ENCODE measurements around the gene SPRING1. TPM values are rescaled to one million over a fixed set of nuclear protein-coding genes. Genes with fewer than 3 reads are reported as not detected.

Gene SPRING1
- total RNA-seq, 2 donors from 2014 or later: 55.5 to 62.1 TPM

DNA sequence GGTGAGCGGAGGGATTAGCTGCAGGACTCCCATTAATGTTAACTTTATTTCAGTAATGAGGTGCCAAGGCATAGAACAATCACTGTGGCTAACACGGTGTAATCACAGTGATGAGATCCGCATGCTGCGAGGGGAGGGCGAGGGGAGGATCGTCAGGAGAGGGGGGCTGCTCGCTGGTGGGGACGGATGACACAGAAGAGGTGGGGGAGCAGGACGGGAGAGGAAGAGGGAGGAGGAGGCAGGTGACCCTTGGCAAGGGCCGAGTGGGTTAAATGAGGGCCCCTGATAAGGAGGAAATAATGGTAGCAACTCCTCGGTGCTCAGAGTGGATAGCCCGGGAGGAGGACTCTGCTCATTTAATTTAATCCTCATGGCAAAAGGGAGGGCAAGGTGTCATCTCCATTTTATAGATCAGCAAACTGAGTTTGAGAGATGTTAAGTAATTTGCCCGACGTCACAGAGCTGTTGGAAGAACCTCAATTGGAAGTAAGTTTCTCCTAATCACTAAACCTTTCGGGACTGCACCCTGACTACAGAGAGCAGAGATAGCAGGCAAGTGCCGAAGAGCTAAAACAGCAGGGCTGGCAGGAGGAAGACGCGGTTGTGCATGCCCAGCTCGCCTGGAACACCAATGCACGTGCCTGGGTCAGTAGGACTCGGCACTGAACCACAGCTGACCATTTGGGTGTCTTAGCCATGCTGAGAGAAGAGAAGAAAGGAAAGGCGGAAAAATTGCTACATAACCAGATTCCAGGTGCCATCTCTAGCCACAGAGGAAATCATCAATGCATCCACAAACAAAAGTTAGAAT, 43.0 kb downstream of the SPRING1 start:
- TF ChIP-seq, protein P1, sequence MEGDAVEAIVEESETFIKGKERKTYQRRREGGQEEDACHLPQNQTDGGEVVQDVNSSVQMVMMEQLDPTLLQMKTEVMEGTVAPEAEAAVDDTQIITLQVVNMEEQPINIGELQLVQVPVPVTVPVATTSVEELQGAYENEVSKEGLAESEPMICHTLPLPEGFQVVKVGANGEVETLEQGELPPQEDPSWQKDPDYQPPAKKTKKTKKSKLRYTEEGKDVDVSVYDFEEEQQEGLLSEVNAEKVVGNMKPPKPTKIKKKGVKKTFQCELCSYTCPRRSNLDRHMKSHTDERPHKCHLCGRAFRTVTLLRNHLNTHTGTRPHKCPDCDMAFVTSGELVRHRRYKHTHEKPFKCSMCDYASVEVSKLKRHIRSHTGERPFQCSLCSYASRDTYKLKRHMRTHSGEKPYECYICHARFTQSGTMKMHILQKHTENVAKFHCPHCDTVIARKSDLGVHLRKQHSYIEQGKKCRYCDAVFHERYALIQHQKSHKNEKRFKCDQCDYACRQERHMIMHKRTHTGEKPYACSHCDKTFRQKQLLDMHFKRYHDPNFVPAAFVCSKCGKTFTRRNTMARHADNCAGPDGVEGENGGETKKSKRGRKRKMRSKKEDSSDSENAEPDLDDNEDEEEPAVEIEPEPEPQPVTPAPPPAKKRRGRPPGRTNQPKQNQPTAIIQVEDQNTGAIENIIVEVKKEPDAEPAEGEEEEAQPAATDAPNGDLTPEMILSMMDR (IDR thresholded peaks at IDR 0.05): no peak
- Histone ChIP-seq H3K9ac (ENCODE audit: low read depth in 2 of 2, low read length in 2 of 2) (no peak overlapping the region), H3K36me3 (no peaks in the 10 kb centered on the region), H3K27me3 (no peaks in the 10 kb centered on the region), H3K4me3 (no peak overlapping the region), H3K4me1 (peaks cover 7% of the 10 kb centered on the region), H3K27ac (no peak overlapping the region), H3K9me3 (no peaks in the 10 kb centered on the region)
- intact Hi-C loops (cut with DNase I): no loop called here
- DNase-seq: no peak

DNA sequence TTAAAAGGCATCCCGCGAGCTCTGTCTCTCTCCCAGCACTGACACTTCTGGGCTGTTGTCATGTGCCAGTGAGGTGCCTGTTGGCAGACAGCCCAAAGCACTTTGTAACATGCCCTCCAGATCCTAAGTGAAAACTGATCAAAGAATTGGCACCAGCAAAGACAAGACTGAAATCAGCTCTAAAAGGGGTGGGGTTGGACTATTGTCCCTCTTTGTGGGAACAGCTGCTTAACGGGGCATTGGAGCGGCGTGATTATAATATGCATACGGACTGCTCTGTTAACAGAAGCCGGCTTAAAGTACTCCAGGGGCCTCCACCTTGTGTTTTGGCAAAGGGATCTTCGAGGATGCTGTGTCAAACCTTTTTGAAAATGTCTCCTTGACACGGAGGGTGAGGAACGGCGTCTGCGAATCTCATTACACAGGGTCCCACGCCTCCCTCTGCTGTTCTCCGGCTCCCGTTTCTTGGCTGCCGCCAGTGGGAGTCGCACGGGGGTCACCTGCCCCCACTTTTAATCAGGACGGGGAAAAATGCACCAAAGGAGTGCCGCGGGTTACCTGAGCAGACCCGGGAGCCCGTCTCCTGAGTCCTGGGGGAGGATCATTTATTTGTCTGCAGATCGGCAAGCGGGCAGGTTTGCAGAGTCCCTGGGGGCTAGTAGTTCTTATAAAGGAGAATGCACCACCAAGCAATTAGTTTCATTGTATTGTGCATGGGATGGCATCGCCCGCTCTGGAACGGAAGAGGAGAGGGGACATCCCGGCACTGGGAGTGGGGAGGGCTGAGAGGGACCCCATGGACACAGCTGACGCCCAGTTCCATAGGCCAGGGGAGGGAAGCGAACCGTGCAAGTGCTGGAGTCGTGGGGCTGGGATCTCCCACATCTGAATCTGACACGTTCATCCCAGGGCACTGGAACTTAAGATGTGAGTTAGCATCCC, 44.3 kb downstream of the SPRING1 start:
- H3K9me3 ChIP-seq: no peaks in the 10 kb centered on the region
- no peaks in the 10 kb centered on the region for H3K36me3 ChIP-seq
- H3K27ac ChIP-seq: no peak overlapping the region
- TF ChIP-seq, protein P1 (IDR thresholded peaks at IDR 0.05): no peak
- H3K4me3 ChIP-seq: no peak overlapping the region
- peak; percentile 68 for DNase-seq
- no peaks in the 10 kb centered on the region for H3K27me3 ChIP-seq
- peaks cover 7% of the 10 kb centered on the region for H3K4me1 ChIP-seq
- intact Hi-C loops (cut with DNase I): no loop called here
- H3K9ac ChIP-seq (ENCODE audit: low read depth in 2 of 2, low read length in 2 of 2): peak overlapping the region in 1 of 2 donors; percentile 19

DNA sequence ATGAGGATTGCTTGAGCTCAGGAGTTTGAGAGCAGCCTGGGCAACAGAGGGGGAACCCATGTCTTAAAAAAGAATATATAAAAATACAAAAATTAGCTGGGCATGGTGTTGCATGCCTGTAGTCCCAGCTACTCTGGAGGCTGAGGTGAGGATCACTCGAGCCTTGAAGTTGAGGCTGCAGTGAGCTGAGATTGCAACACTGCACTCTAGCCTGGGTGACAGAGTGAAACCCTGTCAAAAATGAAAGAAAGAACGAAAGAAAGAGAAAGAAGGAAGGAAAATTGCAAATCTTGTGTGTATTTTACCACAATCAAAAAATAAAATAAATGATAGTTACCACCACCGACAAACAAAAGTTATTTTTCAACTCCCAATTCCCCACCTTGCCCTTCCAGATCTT, 45.3 kb downstream of the SPRING1 start:
- no peaks in the 10 kb centered on the region for H3K27me3 ChIP-seq
- H3K4me1 ChIP-seq: peaks cover 7% of the 10 kb centered on the region
- TF ChIP-seq, protein P1 (IDR thresholded peaks at IDR 0.05): no peak
- intact Hi-C loops (cut with DNase I): no loop called here
- H3K9ac ChIP-seq (ENCODE audit: low read depth in 2 of 2, low read length in 2 of 2): no peak overlapping the region
- no peaks in the 10 kb centered on the region for H3K36me3 ChIP-seq
- no peak overlapping the region for H3K4me3 ChIP-seq
- no peak overlapping the region for H3K27ac ChIP-seq
- no peaks in the 10 kb centered on the region for H3K9me3 ChIP-seq
- no peak for DNase-seq

DNA sequence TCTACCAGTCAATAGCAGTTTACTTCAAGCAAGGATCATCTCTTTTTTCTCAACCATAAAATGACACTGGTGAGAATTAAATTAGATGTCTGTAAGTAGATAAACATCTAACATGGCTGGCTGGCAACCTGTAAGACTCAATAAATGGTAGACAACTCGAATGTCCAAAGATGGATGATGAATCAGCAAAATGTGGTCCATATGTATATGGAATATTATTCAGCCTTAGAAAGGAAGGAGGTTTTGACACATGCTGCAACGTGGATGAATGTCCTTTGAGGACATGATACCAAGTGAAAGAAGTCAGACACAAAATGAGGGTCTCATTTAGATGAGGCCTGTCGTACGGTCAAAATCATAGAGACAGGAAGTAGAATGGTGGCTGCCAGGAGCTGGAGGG, 46.2 kb downstream of the SPRING1 start:
- Histone ChIP-seq H3K36me3 (no peaks in the 10 kb centered on the region), H3K4me1 (peaks cover 7% of the 10 kb centered on the region), H3K9me3 (no peaks in the 10 kb centered on the region), H3K9ac (ENCODE audit: low read depth in 2 of 2, low read length in 2 of 2) (no peak overlapping the region), H3K4me3 (no peak overlapping the region), H3K27me3 (no peaks in the 10 kb centered on the region), H3K27ac (no peak overlapping the region)
- TF ChIP-seq, protein P1 (IDR thresholded peaks at IDR 0.05): no peak
- DNase-seq: no peak
- intact Hi-C loops (cut with DNase I): no loop called here

DNA sequence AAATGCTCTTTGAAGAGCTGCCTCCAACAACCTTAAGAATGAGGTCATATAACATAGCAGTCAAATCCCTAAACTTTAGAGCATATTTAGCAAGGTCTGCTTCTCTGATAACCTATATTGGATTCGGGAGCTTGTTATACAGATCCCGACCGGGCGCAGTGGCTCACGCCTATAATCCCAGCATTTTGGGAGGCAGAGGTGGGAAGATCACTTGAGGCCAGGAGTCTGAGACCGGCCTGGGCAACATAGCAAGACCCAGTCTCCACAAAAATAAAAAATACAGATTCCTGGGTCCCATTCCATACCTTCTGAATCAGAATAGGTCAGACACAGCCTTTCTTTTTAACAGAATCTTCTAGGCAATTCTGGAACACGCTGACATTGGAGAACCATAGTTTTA, 46.7 kb downstream of the SPRING1 start:
- intact Hi-C loops (cut with DNase I): no loop called here
- TF ChIP-seq, protein P1 (IDR thresholded peaks at IDR 0.05): no peak
- H3K27ac ChIP-seq: no peak overlapping the region
- H3K4me3 ChIP-seq: no peak overlapping the region
- no peak overlapping the region for H3K9ac ChIP-seq (ENCODE audit: low read depth in 2 of 2, low read length in 2 of 2)
- H3K27me3 ChIP-seq: no peaks in the 10 kb centered on the region
- peaks cover 7% of the 10 kb centered on the region for H3K4me1 ChIP-seq
- no peak for DNase-seq
- H3K36me3 ChIP-seq: no peaks in the 10 kb centered on the region
- H3K9me3 ChIP-seq: no peaks in the 10 kb centered on the region
